IMR-90 (cell line): ENCODE measurements around the gene TTC24. TPM values are rescaled to one million over a fixed set of nuclear protein-coding genes. Genes with fewer than 3 reads are reported as not detected.

ENCODE experiments used
- ATAC-seq: fragments of 200-7000 bp; cut with Tn5 transposase; 2 replicates; pipeline ENCODE4 v1.9.1; 2020; ENCODE audit warnings: low read depth, mild to moderate bottlenecking, moderate library complexity
- BruUV-seq: library from RNA; stranded (reverse); fragments of 400-500 nt; replicated peaks from 2 replicates; lab custom pipeline; 2021; lab: Mats Ljungman, UMichigan
- CTCF ChIA-PET: fragments of 300-600 bp; formaldehyde crosslinking; extraction: SDS; loops from one replicate; lab custom pipeline; 2021; ENCODE audit warnings: antibody characterized with exemption; lab: Yijun Ruan, JAX
- POLR2A ChIA-PET: fragments of 300-600 bp; sonication (Branson Sonifier 250); formaldehyde crosslinking; loops from one replicate; lab custom pipeline; 2022; ENCODE audit warnings: antibody characterized with exemption; ENCODE audit not compliant: unreplicated experiment; lab: Charles Lee
- DNase-seq: peaks from one replicate; pipeline ENCODE4 v3.0.0; 2013
- H2AFZ ChIP-seq: replicated peaks from 2 replicates; pipeline ENCODE3; 2013; ENCODE audit warnings: low read length, mild to moderate bottlenecking; ENCODE audit not compliant: poor library complexity
- H2AK5ac ChIP-seq: 2 replicates; pipeline ENCODE4 v1.6.1; 2013; ENCODE audit warnings: low read depth, low read length, inconsistent platforms
- H2AK9ac ChIP-seq: replicated peaks from 2 replicates; pipeline ENCODE3; 2013; ENCODE audit warnings: mild to moderate bottlenecking, low read depth, low read length, moderate library complexity; ENCODE audit not compliant: poor library complexity
- H2BK120ac ChIP-seq: 2 replicates; pipeline ENCODE4 v1.6.1; 2013; ENCODE audit warnings: low read depth, low read length, inconsistent platforms
- H2BK15ac ChIP-seq: 3 replicates; pipeline ENCODE4 v1.6.1; 2013; ENCODE audit warnings: low read depth, low read length, inconsistent platforms
- H2BK20ac ChIP-seq: 2 replicates; pipeline ENCODE4 v1.6.1; 2013; ENCODE audit warnings: low read depth, mild to moderate bottlenecking, inconsistent platforms, low read length, moderate library complexity
- H2BK5ac ChIP-seq: 2 replicates; pipeline ENCODE4 v1.6.1; 2013; ENCODE audit warnings: mild to moderate bottlenecking, low read depth, low read length, inconsistent platforms; ENCODE audit not compliant: poor library complexity, severe bottlenecking
- H3K14ac ChIP-seq: replicated peaks from 2 replicates; pipeline ENCODE4 v1.6.1; 2013; ENCODE audit warnings: low read depth, low read length, inconsistent platforms
- H3K18ac ChIP-seq: 2 replicates; pipeline ENCODE4 v1.6.1; 2013; ENCODE audit warnings: low read depth, low read length, control low read depth
- H3K23ac ChIP-seq: 2 replicates; pipeline ENCODE4 v1.6.1; 2013; ENCODE audit warnings: low read depth, low read length, inconsistent platforms
- H3K27ac ChIP-seq: 2 replicates; pipeline ENCODE4 v1.5.1; 2013; ENCODE audit warnings: mild to moderate bottlenecking, control low read depth, low read length; ENCODE audit not compliant: insufficient read depth
- H3K27me3 ChIP-seq: 2 replicates; pipeline ENCODE4 v1.6.1; 2013; ENCODE audit warnings: low read length; ENCODE audit not compliant: control insufficient read depth, insufficient read depth
- H3K36me3 ChIP-seq: 2 replicates; pipeline ENCODE4 v1.6.1; 2013; ENCODE audit warnings: low read length, mixed read lengths; ENCODE audit not compliant: control insufficient read depth, insufficient read depth
- H3K4ac ChIP-seq: 2 replicates; pipeline ENCODE4 v1.6.1; 2013; ENCODE audit warnings: low read depth, low read length, inconsistent platforms
- H3K4me1 ChIP-seq: 2 replicates; pipeline ENCODE4 v1.6.1; 2013; ENCODE audit warnings: low read length, mixed read lengths; ENCODE audit not compliant: control insufficient read depth, insufficient read depth
- H3K4me2 ChIP-seq: 2 replicates; pipeline ENCODE4 v1.6.1; 2013; ENCODE audit warnings: low read depth, mild to moderate bottlenecking, control low read depth, low read length, moderate library complexity
- H3K4me3 ChIP-seq: 2 replicates; pipeline ENCODE4 v1.5.1; 2013; ENCODE audit warnings: low read depth, mild to moderate bottlenecking, control low read depth, low read length, moderate library complexity; ENCODE audit not compliant: insufficient read depth
- H3K56ac ChIP-seq: 2 replicates; pipeline ENCODE4 v1.6.1; 2013; ENCODE audit warnings: low read length, inconsistent platforms; ENCODE audit not compliant: insufficient read depth; ENCODE audit errors: extremely low read depth
- H3K79me1 ChIP-seq, 2 experiments: 2 replicates each; pipeline ENCODE4 v1.6.1; 2013; ENCODE audit warnings: low read length in 2 of 2, inconsistent platforms in 1 of 2, low read depth in 1 of 2
- H3K9ac ChIP-seq: 2 replicates; pipeline ENCODE4 v1.6.1; 2013; ENCODE audit warnings: low read depth, low read length, control low read depth
- H3K9me1 ChIP-seq: 2 replicates; pipeline ENCODE4 v1.6.1; 2013; ENCODE audit warnings: low read length, inconsistent platforms; ENCODE audit not compliant: insufficient read depth
- H3K9me3 ChIP-seq: 2 replicates; pipeline ENCODE4 v1.6.1; 2013; ENCODE audit warnings: low read length; ENCODE audit not compliant: control insufficient read depth, insufficient read depth
- H4K20me1 ChIP-seq: 2 replicates; pipeline ENCODE4 v1.6.1; 2013; ENCODE audit warnings: low read length, inconsistent platforms; ENCODE audit not compliant: insufficient read depth
- H4K5ac ChIP-seq: 2 replicates; pipeline ENCODE4 v1.6.1; 2013; ENCODE audit warnings: mild to moderate bottlenecking, low read depth, low read length, control low read depth
- H4K8ac ChIP-seq, 2 experiments: 2 replicates each; pipeline ENCODE4 v1.6.1; 2013; ENCODE audit warnings: low read depth in 2 of 2, low read length in 2 of 2, control low read depth in 1 of 2, inconsistent platforms in 1 of 2
- H4K91ac ChIP-seq: 2 replicates; pipeline ENCODE4 v1.6.1; 2013; ENCODE audit warnings: low read depth, low read length, inconsistent platforms; ENCODE audit not compliant: insufficient read depth
- BHLHE40 ChIP-seq: fragments of 150-350 bp; IDR thresholded peaks from 2 replicates; pipeline ENCODE4 v1.6.1; 2016; ENCODE audit warnings: mild to moderate bottlenecking, low read depth, low read length
- CEBPB ChIP-seq: IDR thresholded peaks from 2 replicates; pipeline ENCODE4 v1.6.1; 2012; ENCODE audit warnings: low read depth, low read length, improper control_type of control experiment
- MAFK ChIP-seq: IDR thresholded peaks from 2 replicates; pipeline ENCODE4 v1.6.1; 2012; ENCODE audit warnings: low read depth, low read length, improper control_type of control experiment
- MAZ ChIP-seq: IDR thresholded peaks from 2 replicates; pipeline ENCODE4 v1.6.1; 2012; ENCODE audit warnings: low read depth, mild to moderate bottlenecking, low read length, improper control_type of control experiment, moderate library complexity, borderline replicate concordance
- MXI1 ChIP-seq: IDR thresholded peaks from 2 replicates; pipeline ENCODE4 v1.6.1; 2012; ENCODE audit warnings: low read depth, mild to moderate bottlenecking, low read length, moderate library complexity, borderline replicate concordance
- NFE2L2 ChIP-seq: fragments of 150-350 bp; IDR thresholded peaks from 2 replicates; pipeline ENCODE4 v1.6.1; 2016; ENCODE audit warnings: low read depth, mild to moderate bottlenecking, low read length
- RAD21 ChIP-seq: IDR thresholded peaks from 2 replicates; pipeline ENCODE4 v1.6.1; 2012; ENCODE audit warnings: low read length, improper control_type of control experiment
- RCOR1 ChIP-seq: IDR thresholded peaks from 2 replicates; pipeline ENCODE4 v1.6.1; 2012; ENCODE audit warnings: mild to moderate bottlenecking, low read length, improper control_type of control experiment; ENCODE audit not compliant: insufficient replicate concordance
- RFX5 ChIP-seq: IDR thresholded peaks from 2 replicates; pipeline ENCODE4 v1.8.0; 2012; ENCODE audit warnings: low read depth, mild to moderate bottlenecking, low read length, moderate library complexity
- SMC3 ChIP-seq: fragments of 150-350 bp; IDR thresholded peaks from 2 replicates; pipeline ENCODE4 v1.6.1; 2016; ENCODE audit warnings: low read depth, mild to moderate bottlenecking, antibody characterized with exemption, low read length, moderate library complexity
- WGBS, 2 experiments: methylation state at CpG; one replicate each; pipeline versions ENCODE4 v1.1.5 to v1.1.7; 2013; ENCODE audit warnings: missing lambda C conversion rate in 2 of 2; ENCODE audit not compliant: insufficient read length in 1 of 2; ENCODE audit errors: extremely low coverage in 2 of 2; 5-methylcytosine and 5-hydroxymethylcytosine counted together
- dilution Hi-C: fragments of 300-500 bp; cut with HindIII; formaldehyde crosslinking; loops from one replicate; pipeline ENCODE4 v1.14.3; 2018; ENCODE audit warnings: low sequenced_read_pairs; ENCODE audit not compliant: unreplicated experiment
- in situ Hi-C: fragments of 300-500 bp; cut with MboI; formaldehyde crosslinking; loops from 3 replicates; pipeline ENCODE4 v1.14.3; 2019; ENCODE audit warnings: low sequenced_read_pairs, inconsistent platforms, mixed read lengths
- intact Hi-C: fragments of 100-400 bp; cut with micrococcal nuclease; formaldehyde crosslinking; loops from 2 replicates; pipeline ENCODE4 v1.10.0; 2022
- polyA plus RNA-seq, 3 experiments: library from polyadenylated mRNA; depleted of rRNA; stranded (reverse); fragments of >200 nt; gene quantifications; 2 replicates each; pipeline ENCODE4 v1.2.3, GENCODE V29; 2012; ENCODE audit warnings: low replicate concordance in 1 of 3
- total RNA-seq: library from RNA; depleted of rRNA; stranded (reverse); fragments of >200 nt; gene quantifications from 2 replicates; pipeline ENCODE4 v1.2.3, GENCODE V29; 2012
- TF ChIP-seq, protein P1 (sequence below): conservative IDR thresholded peaks from 2 replicates; pipeline ENCODE4 v1.5.1; 2012; ENCODE audit warnings: mild to moderate bottlenecking, low read depth, low read length, improper control_type of control experiment
- TF ChIP-seq, protein P2 (sequence below): fragments of 150-350 bp; IDR thresholded peaks from 2 replicates; pipeline ENCODE4 v1.6.1; 2017; ENCODE audit warnings: mild to moderate bottlenecking, antibody characterized with exemption, low read length, low read depth
- TF ChIP-seq, protein P3 (sequence below): fragments of 150-350 bp; IDR thresholded peaks from 2 replicates; pipeline ENCODE4 v1.6.1; 2016; ENCODE audit warnings: low read depth, mild to moderate bottlenecking, low read length, moderate library complexity, borderline replicate concordance

Gene TTC24
- total and polyA plus RNA-seq, 2 of the 4 experiments (the other 2 are of a cell fraction), result not detected

- H3K79me1 ChIP-seq, result peaks cover 16 to 57% of the 10 kb centered on the region in 2 experiments
- H2BK20ac ChIP-seq, result no peak overlapping the region
- H4K91ac ChIP-seq, result no peak overlapping the region
- no peak overlapping the region for H2AK5ac ChIP-seq
- H4K20me1 ChIP-seq, result no peaks in the 10 kb centered on the region
- no peak overlapping the region for H3K4me3 ChIP-seq
- BruUV-seq, result no TSS peak
- 0 out of 2 replicates have a peak, but pooled peaks cover 4% of the 10 kb centered on the region for H3K4me1 ChIP-seq
- ATAC-seq, result no peak
- no peak overlapping the region for H3K23ac ChIP-seq
- H3K4me2 ChIP-seq, result no peak overlapping the region
- no peak overlapping the region for H3K14ac ChIP-seq
- H3K27me3 ChIP-seq, result no peaks in the 10 kb centered on the region
- no peak overlapping the region for H3K4ac ChIP-seq
- no peak overlapping the region for H3K56ac ChIP-seq
- in situ Hi-C loops (no loop called here), dilution Hi-C loops (no loop called here), intact Hi-C loops (no loop called here)
- no CpG with 5 or more reads among the region's 4 CpGs for WGBS, 2 experiments
- H2AK9ac ChIP-seq, result no peak overlapping the region
- H3K9ac ChIP-seq, result no peak overlapping the region
- no peak for TF ChIP-seq MAFK
- TF ChIP-seq, protein P1, sequence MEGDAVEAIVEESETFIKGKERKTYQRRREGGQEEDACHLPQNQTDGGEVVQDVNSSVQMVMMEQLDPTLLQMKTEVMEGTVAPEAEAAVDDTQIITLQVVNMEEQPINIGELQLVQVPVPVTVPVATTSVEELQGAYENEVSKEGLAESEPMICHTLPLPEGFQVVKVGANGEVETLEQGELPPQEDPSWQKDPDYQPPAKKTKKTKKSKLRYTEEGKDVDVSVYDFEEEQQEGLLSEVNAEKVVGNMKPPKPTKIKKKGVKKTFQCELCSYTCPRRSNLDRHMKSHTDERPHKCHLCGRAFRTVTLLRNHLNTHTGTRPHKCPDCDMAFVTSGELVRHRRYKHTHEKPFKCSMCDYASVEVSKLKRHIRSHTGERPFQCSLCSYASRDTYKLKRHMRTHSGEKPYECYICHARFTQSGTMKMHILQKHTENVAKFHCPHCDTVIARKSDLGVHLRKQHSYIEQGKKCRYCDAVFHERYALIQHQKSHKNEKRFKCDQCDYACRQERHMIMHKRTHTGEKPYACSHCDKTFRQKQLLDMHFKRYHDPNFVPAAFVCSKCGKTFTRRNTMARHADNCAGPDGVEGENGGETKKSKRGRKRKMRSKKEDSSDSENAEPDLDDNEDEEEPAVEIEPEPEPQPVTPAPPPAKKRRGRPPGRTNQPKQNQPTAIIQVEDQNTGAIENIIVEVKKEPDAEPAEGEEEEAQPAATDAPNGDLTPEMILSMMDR, result no peak
- no peak for TF ChIP-seq MXI1
- TF ChIP-seq BHLHE40, result no peak
- TF ChIP-seq RCOR1, result no peak
- TF ChIP-seq, protein P2, sequence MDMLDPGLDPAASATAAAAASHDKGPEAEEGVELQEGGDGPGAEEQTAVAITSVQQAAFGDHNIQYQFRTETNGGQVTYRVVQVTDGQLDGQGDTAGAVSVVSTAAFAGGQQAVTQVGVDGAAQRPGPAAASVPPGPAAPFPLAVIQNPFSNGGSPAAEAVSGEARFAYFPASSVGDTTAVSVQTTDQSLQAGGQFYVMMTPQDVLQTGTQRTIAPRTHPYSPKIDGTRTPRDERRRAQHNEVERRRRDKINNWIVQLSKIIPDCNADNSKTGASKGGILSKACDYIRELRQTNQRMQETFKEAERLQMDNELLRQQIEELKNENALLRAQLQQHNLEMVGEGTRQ, result no peak
- no peak for TF ChIP-seq RAD21
- no peak for TF ChIP-seq RFX5
- TF ChIP-seq CEBPB, result no peak
- no peak for TF ChIP-seq SMC3
- TF ChIP-seq, protein P3, sequence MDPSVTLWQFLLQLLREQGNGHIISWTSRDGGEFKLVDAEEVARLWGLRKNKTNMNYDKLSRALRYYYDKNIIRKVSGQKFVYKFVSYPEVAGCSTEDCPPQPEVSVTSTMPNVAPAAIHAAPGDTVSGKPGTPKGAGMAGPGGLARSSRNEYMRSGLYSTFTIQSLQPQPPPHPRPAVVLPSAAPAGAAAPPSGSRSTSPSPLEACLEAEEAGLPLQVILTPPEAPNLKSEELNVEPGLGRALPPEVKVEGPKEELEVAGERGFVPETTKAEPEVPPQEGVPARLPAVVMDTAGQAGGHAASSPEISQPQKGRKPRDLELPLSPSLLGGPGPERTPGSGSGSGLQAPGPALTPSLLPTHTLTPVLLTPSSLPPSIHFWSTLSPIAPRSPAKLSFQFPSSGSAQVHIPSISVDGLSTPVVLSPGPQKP, result no peak
- no peak for TF ChIP-seq MAZ
- no peak for TF ChIP-seq NFE2L2
- no peak overlapping the region for H2BK15ac ChIP-seq
- DNase-seq, result no peak
- no peak overlapping the region for H2AFZ ChIP-seq
- no peak overlapping the region for H3K18ac ChIP-seq
- POLR2A ChIA-PET, result no interaction called here
- H2BK5ac ChIP-seq, result no peak overlapping the region
- no peak overlapping the region for H3K27ac ChIP-seq
- H3K9me3 ChIP-seq, result no peaks in the 10 kb centered on the region
- peaks cover 33% of the 10 kb centered on the region for H3K36me3 ChIP-seq
- CTCF ChIA-PET, result no interaction called here
- no peak overlapping the region for H2BK120ac ChIP-seq
- H4K8ac ChIP-seq, result no peak overlapping the region
- peaks cover 14% of the 10 kb centered on the region for H3K9me1 ChIP-seq
- H4K5ac ChIP-seq, result no peak overlapping the region
Observed at GRCh38 chr1:156598731-156599432, 19.4 kb downstream of the TTC24 start.
